Stimulated activated CD4-positive, alpha-beta T cell treated with anti-CD3 and anti-CD28 coated beads, Interleukin-12 subunit alpha, Interleukin-12 subunit beta, amount 100 ng/mL, for 24 hours (primary cell): ENCODE results near the gene GRHL1.
"Not testable (repeated sequence)": the region's sequence is repeated elsewhere in the genome, so short reads cannot be mapped to it uniquely, and the experiment has no call there.

Experiments
- DNase-seq, 2 experiments: peaks; one replicate each; pipeline ENCODE4 v3.0.0-alpha.2; 2020; ENCODE audit warnings: low read depth in 2 of 2

The GRHL1 gene

GRCh38 chr2:10026940-10027569 is 75.6 kb downstream of the GRHL1 start:
- DNase-seq, result no peak

- DNase-seq, result no peak
Observed at GRCh38 chr2:10027660-10028330, 76.3 kb downstream of the GRHL1 start.

- no peak for DNase-seq
Observed at GRCh38 chr2:10028407-10028987, 77.0 kb downstream of the GRHL1 start.

GRCh38 chr2:10028988-10029874 is 77.7 kb downstream of the GRHL1 start:
- peak in 1 of 2 experiments; percentile 33 for DNase-seq

- DNase-seq, result no peak
Observed at GRCh38 chr2:10029875-10030223, 78.4 kb downstream of the GRHL1 start.

GRCh38 chr2:10030311-10030736 is 78.8 kb downstream of the GRHL1 start:
- no peak for DNase-seq

GRCh38 chr2:10030798-10031197 is 79.3 kb downstream of the GRHL1 start:
- DNase-seq, result not testable (repeated sequence)

GRCh38 chr2:10031886-10032745 is 80.6 kb downstream of the GRHL1 start:
- no peak for DNase-seq

GRCh38 chr2:10032746-10033105 is 81.2 kb downstream of the GRHL1 start:
- no peak for DNase-seq

- DNase-seq, result no peak
Observed at GRCh38 chr2:10033251-10034006, 81.9 kb downstream of the GRHL1 start.

GRCh38 chr2:10034333-10035052 is 83.0 kb downstream of the GRHL1 start:
- DNase-seq, result no peak

- DNase-seq, result no peak
Observed at GRCh38 chr2:10035053-10035422, 83.5 kb downstream of the GRHL1 start.

- no peak for DNase-seq
Observed at GRCh38 chr2:10035633-10036032, 84.1 kb downstream of the GRHL1 start.

GRCh38 chr2:10036095-10036884 is 84.8 kb downstream of the GRHL1 start:
- no peak for DNase-seq

GRCh38 chr2:10038123-10038522 is 86.6 kb downstream of the GRHL1 start:
- no peak for DNase-seq

- DNase-seq, result no peak
Observed at GRCh38 chr2:10038716-10039115, 87.2 kb downstream of the GRHL1 start.

GRCh38 chr2:10039658-10040410 is 88.3 kb downstream of the GRHL1 start:
- DNase-seq, result no peak

- DNase-seq, result no peak
Observed at GRCh38 chr2:10041711-10042110, 90.2 kb downstream of the GRHL1 start.
